ENCODE data around the gene NHS.
"Not testable (repeated sequence)": the region's sequence is repeated elsewhere in the genome, so short reads cannot be mapped to it uniquely, and the experiment has no call there.

Gene NHS

DNA sequence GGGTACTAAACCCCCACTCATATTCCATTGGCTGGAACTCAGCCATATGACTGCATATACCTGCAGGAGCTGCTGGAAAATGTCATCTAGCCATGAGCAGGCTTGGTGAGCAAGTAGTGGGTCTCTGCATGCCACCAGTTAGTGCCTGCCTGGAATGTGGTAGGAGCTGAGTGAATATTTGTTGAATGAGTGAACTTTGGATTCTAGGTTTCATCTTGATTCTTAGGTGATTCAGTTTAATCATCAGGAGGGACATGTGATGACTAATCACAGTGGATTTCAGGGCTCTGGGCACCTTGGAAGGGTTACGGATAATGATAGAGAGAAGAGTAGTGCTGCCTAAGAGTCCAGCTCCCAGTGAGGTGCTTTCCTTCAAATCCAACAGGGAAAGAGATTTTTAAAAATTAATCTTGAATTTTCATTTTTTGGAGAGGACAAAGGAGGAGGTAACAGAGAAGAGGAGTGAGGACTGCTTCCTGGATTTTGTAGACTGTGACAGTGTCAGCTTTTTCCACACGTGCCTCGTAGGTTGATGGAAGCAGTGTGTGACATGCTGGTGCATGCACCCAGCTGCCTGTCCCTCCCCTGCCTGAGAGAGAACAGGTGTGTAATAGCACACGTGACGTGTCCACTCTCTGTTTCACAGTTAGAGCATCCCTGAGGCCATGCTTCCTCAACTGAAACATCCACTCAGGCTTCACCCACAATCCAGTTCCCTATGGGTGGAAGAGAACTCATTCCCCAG is 30.4 kb downstream of the NHS start:
- no peak for DNase-seq (ENCODE audit: low read depth in 3 of 3)

DNA sequence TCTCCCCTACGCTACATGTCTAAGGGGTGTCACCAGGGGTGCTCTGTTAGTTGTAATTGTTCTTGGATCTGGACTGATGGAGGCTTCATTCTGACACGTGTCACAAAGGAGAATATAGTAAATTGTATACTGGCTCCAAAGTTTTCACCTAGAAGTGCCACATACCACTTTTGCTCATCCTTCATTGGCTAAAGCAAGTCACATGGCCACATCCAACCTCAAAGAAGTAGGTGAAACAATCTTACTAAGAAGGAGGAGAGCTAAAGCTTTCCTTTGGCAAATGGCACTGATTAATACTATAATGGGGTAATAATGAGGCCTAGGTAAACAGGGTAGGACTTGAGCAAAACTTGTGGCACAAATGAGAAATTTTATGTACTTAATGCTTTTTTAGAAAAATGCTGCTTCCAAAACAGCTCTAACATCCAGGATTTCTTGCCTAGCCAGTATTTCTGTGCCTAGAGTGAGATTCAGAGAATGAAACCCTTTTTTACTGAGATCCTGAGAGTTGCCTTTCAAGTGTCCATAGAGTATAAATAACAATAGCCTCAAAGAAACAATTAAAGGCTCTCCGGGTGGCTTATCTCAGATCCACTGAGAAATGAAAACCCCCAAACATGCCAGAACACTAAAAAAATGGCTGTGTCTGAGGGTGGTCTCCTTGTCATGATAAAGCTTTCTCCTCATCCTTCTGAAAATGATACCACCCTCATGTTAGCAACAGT is 34.7 kb downstream of the NHS start:
- DNase-seq (ENCODE audit: low read depth in 3 of 3): no peak

DNA sequence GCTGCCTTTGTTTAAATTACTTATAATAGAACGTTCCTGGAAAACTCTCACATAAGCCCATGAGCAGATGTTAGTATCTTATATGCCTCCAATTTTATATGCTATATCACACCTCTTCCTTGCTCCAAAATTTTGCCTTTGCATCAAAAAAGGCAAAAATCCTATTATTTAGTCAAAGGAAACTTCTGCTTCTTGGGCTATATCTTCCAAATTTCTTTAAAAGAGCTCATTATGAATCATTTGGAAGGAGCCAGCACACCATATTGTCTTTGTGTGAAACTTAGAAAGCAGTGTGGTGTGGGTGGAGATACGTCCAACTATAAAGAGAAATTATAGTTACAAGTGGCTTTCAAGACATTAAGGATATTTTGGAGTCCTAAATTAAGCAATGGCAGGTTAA is 35.7 kb downstream of the NHS start:
- DNase-seq (ENCODE audit: low read depth in 3 of 3): no peak

DNA sequence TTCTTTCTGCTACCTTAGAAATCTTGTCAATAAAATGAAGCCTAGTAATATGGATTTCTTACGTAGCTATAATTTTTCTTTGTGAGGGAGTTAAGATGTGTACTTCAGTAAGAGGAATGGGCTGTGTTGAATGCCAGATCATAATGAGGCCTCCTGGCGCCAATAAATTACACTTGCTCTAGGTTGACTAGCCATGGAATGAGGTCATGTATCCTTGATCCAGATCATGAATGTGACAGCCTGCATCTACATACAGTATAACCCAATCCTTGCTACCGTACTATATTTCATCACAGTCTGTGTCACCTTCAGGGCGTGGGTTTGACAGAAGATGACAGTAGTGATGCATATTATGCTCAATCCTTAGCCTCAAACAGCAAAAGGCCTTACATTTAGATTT is 36.2 kb downstream of the NHS start:
- DNase-seq (ENCODE audit: low read depth in 3 of 3): no peak

DNA sequence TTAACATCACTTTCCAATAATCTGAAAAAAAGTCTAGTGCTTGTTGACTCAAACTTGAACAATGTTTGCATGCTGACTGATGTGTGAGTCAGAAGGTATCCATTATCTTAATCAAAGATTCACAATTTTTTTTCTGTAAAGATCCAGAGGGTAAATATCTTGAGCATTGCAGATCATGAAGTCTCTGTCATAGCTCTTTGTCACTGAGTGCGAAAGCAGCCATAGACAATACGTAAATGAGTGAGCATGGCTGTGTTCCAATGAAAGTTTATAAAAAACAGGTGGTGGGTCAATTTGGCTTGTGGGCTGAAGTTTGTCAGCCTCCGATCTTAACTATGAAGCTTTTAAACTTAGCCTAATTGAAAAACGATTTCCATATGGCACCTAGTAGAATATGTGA is 37.7 kb downstream of the NHS start:
- DNase-seq (ENCODE audit: low read depth in 3 of 3): no peak

DNA sequence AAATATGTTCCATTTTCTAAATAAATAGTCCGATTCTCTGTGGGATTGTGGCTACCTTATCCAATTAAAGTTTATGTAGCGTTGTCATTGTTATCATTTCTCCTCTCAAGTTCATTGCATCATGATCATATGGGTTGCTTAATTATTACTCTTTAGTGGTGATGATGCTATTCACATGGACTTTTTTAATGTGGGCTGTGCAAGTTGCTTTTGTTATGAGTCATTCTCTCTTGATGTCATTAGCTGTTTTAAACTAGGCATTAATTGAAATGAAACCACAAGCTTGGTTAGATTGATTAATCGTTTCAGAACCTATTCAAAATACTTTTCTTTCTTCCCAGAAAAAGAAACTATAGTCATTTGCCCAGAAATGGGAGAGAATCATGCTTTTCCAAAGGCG is 38.2 kb downstream of the NHS start:
- no peak for DNase-seq (ENCODE audit: low read depth in 3 of 3)

DNA sequence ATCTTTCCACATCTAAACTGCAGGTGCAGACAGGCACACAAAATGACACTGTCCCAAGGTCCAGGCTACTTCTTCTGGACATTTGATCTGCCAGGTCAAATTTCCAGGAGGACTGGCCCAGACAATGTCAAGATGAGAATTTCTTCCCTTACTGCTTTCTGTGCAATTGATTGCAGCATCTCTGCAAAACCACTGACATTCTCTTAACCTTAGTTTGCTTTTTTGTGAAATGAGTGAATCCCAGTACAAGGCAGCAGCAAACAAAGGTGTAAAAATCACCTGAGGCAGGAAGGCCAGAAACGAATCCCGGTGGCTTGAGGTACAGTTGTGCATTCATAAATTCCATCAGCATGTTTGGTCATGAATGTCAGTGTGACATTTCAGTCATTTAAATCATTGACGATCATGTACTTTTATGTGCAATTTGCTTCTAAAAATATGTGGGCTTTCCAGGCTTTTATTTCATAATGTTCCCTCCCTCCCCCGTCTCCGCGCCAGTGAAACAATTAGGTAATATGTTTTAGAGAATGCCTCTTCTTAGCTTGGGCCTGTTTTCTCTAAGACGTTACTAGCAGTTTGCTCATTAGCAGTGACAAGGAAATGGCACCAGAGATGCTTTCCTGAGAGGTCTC is 39.1 kb downstream of the NHS start:
- DNase-seq (ENCODE audit: low read depth in 3 of 3): no peak

DNA sequence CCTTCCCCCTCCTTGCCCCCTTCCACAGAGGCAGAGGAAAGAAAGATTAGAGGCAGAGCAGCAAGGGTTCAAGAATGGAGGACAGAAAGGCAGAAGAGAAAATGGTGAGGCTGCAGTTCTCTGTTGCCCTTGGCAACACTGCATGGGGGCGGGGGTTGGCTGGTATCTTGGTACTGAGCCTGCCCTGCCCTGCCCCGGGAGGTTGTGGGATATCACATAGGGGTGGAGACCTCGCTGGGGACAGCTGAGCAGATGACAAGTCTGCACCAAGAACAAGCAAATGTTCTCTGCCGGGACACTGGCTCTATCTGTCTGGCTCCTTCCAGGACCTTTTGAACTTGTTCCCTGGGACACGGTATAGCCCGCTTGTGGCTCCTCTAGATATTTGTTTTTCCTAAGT is 39.8 kb downstream of the NHS start:
- DNase-seq (ENCODE audit: low read depth in 3 of 3): no peak

DNA sequence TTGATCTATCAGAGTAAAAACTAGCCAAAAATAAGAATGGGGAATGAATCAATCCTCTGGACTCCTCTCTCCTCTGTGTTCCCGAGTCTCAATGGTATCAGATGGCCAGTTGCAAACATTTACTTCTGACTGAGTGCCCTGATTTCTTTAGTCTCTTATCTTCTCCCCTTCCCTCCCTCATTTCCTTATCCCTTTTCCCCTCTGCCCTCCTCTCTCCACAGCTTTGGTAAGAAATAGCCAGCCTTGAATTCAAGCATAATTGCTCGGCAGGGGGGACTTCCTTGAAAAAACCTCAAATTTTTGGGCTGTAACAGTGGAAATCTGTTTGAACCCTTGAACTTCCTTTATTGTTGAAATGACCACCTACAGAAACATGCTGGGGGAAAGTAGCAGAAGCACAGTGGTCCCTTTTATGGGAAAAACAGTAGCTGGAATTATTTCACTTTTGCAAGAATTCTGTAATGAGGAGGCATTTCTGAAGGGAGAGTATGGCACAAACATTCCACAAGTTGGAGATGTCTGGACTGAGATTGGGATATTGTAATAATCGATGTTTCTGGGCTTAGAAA is 40.3 kb downstream of the NHS start:
- DNase-seq (ENCODE audit: low read depth in 3 of 3): no peak

DNA sequence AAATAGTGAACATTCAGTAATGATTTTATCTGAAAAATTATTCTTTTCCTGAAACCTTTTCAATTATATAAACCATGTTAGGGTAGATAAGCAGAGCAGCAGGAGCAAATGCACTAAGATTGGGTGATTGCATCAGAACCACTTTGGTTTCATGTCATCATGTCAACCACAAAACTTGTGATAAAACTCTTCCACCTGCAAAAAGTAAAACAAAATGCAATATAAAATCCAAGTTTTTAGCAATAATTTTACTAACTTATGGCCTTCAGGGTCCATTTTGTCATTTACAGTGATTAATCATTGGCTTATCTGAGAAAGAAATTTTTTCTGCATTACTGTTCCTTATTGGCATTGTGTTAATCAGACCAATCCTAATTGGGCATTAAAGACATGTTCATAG is 42.4 kb downstream of the NHS start:
- DNase-seq (ENCODE audit: low read depth in 3 of 3): no peak

DNA sequence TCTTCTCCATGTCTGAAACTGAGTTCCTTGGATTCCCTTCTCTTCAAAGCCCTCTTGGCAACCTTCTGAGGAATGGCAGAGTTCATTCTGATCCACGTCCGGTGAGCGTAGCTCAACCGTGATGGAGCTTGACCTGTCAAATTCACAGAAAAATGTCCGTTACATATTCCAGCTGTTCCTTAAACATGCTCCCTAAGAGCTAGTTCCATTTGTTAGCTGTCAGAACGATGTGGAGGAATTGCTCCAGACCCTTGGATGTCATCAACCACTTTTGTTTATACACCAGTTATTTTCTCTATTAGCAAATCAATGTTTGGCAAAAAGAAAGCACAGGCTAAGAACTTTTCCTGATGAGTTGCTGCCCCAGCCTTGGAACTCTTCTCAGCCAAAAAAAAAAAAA is 50.1 kb downstream of the NHS start:
- DNase-seq (ENCODE audit: low read depth in 3 of 3): no peak

DNA sequence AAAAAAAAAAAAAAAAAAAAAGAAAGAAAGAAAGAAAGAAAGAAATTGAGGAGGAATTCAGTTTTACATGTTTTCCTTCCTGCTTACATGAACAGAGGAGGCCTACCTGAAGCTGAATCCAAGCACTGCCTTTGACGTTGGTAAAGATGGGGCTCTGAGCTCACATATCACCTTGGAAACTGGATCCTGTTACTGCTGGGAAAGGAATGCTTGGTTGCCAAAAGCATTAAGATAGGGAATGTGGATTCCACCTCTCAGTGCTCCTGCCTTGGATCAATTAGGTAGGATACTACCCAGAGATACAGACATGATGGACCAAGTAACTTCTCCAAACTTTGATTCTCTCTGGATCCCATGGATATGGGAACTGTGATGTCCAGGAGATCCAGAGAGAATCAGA is 50.6 kb downstream of the NHS start:
- no peak for DNase-seq (ENCODE audit: low read depth in 3 of 3)

DNA sequence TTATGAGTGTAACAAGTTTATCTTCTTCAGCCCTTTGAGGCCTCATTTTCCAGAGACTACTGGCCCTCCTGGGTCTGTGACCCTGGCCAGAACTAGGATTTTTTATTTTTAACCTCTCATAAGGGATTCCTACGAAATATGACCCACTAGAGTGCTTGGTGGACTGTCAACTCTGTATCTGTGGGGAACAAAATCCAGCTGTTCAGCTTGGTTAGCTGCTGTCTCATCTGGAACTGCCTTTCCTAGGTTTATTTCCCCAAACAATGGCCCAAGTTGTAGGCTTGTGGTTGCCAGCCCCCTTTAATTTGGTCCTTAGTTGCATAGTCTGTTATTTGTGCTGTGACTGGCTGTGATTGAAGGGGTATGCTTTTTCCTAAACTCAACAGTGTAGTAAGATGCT is 56.2 kb downstream of the NHS start:
- no peak for DNase-seq (ENCODE audit: low read depth in 3 of 3)

DNA sequence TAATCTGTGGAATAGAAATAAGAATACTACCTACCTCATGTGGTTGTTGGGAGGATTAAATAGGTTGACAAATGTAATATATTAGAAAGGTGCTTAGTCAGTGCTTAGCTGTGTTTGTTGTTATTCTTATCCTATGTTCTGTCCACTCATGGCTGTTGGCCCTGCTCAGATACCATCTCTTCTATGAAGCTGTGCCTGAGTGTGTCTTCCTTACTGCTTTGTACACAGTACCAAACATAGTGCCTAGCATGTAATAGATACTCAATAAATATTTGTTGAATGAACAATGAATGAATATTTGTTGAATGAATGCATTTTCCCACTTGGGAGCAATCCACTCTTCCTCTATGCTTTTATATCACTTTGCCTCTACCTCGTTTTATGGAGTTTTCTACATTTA is 57.2 kb downstream of the NHS start:
- DNase-seq (ENCODE audit: low read depth in 3 of 3): no peak

DNA sequence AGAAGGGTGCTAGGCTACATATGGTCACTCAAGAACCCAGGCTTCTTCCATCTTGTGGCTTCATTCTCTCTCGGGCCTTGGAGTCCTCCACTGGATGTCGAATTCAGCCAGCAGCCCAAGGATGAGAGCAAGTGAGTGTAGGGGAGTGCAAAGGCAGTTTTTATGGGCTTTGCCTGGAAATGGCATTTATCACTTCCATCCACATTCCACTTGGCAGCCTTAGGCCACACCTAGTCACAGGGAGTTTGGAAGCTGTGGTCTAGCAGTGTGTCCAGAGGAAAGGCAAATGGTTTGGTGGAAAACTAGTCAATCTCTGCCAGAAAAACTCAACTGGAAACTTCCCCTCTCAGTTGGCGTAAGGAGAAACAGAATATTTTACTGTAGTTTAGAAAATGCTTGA is 59.0 kb downstream of the NHS start:
- DNase-seq (ENCODE audit: low read depth in 3 of 3): no peak

DNA sequence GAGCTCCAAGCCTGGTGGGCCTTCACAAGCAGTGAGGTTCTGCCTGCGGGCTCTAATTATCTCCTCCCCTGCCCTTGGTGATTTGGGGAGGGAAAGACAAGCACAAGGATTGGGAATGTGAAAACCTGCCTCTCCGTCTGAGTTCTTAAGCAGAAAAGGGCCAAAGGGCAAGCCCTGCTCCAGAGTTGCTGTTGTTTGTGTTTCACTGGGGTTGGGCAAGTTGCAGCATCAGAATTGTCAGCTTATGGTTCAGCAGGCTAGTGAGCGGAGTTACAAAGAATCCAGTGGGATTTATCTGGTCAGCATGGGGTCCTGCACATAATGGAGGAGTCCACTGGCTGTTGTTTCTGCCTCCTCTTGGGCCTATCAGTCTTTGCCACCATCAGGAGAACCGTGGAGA is 60.5 kb downstream of the NHS start:
- no peak for DNase-seq (ENCODE audit: low read depth in 3 of 3)

DNA sequence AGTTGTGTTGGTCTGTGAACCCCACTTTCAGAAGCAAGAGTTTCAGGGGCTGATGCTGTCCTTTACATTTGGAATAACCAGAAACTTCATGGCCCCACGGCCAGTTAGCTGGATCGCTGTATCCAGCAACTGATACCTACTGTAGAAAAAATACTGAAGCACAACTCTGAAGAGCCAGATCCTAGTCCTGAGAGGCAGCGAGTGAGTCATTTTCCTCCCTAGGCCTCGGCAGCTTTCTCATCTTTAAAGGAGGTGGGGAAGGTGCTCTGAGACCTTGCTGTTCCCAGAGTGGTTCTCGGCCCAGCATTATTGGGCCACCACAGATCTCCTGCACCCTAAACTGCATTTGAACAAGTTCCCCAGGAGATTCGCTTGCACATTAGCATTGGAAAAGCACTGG is 63.2 kb downstream of the NHS start:
- DNase-seq (ENCODE audit: low read depth in 3 of 3): no peak

DNA sequence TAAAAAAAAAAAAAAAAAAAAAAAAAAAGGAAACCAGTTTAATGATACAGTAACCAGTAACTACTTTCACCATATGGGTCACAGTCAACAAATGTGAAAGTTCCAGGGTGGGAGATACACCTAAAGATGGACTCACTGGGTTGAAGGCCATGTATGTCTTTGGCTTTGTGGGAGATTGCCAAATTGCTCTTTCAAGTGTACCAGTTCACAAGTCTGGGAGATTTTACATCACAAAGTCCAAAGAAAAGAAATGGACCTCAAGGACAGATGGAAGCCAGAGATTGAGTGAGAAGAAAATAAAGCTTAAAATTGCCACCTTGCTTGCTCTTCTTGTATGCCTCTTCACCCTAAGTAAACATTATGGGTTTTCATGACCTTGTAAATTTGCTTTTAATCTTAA is 65.3 kb downstream of the NHS start:
- DNase-seq (ENCODE audit: low read depth in 3 of 3): no peak

DNA sequence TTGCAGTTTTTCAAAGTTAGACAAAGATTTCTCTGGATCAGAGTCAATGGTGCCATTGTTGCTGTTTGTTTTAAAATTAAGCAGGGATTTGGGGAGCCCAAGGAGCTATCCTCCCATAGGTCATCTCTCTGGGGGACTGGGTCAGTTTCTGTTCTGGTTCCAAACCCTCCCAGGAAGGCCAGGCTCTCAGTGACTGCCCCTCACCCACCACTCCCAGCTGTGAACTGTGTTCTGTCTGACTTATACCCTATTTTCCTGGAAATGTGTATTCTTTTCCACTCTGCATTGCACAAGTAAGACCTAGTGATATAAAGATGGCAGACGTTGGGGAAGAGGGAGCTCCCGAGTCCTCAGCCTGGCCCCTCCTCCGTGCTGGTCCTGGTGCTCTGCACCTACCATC is 65.8 kb downstream of the NHS start:
- no peak for DNase-seq (ENCODE audit: low read depth in 3 of 3)

DNA sequence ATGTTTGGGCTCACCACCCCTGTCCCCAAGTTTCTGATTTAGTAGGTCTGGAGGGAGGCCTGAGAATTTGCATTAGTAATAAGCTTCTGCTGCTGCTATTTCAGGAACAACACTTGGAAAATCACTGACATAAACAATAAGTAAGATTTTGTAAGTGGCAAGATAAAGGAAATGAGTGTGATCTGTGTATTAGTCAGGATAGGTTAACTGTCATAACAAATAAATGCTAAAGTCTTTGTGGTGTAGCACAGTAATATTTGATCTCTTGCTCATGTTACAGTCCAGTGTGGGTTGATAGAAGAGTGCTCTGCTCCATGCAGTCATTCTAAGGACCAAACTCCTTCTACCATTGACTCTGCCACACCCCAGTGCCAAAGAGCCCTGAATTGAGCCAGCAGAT is 67.0 kb downstream of the NHS start:
- no peak for DNase-seq (ENCODE audit: low read depth in 3 of 3)

DNA sequence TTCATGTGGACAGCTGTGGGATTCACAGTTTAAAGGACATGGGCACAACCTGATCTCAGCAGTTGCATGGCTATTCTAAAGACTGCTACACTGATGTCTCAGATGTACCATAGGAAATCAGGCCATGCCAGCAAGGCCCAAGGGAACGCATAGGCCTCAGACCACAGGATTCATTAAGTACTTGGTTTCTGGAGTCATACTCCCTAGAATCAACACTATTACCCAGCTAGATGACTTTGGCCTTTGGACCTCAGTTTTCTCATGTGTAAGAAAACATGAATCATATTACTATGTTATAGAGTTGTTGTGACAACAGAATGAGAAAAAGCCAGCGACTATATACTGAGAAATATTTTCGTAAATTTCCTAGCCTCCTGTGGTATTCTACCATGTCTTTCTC is 67.9 kb downstream of the NHS start:
- DNase-seq (ENCODE audit: low read depth in 3 of 3): no peak

DNA sequence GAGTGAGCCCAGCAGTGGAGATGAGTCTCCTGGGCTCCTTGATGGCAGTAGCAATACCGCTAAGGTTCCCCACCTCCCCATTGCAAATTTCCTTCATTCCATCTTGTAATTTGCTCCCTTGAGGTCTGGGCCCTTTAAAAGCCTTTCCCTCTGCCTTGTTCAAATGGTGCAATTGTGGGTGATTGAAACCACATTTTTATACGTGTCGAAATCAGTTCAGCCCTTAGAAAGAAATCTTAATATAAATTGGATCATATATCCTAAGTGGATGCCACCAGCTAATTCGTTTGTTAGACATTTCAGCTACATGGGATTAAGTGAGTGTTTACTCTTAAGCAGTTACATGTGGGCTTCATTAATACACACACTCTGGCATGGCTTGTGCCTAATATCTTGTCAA is 68.6 kb downstream of the NHS start:
- DNase-seq (ENCODE audit: low read depth in 3 of 3): no peak

DNA sequence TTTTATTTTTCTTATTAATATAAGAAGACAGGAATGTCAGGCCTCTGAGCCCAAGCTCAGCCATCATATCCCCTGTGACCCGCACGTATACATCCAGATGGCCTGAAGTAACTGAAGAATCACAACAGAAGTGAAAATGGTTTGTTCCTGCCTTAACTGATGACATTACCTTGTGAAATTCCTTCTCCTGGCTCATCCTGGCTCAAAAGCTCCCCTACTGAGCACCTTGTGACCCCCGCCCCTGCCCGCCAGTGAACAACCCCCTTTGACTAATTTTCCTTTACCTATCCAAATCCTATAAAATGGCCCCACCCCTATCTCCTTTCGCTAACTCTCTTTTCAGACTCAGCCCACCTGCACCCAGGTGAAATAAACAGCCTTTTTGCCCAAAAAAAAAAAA is 71.3 kb downstream of the NHS start:
- not testable (repeated sequence) for DNase-seq (ENCODE audit: low read depth in 3 of 3)

Data from stimulated activated CD4-positive, alpha-beta T cell treated with anti-CD3 and anti-CD28 coated beads, TNF-alpha, amount 100 ng/mL, for 24 hours (primary cell).